Activated T-cell treated with anti-CD3 and anti-CD28 coated beads for 24 hours (primary cell): ENCODE measurements around the gene MAML2.

ENCODE experiments used
- DNase-seq: peaks from one replicate; pipeline ENCODE4 v3.0.0-alpha.2; 2020; ENCODE audit warnings: low read depth

The MAML2 gene

DNA sequence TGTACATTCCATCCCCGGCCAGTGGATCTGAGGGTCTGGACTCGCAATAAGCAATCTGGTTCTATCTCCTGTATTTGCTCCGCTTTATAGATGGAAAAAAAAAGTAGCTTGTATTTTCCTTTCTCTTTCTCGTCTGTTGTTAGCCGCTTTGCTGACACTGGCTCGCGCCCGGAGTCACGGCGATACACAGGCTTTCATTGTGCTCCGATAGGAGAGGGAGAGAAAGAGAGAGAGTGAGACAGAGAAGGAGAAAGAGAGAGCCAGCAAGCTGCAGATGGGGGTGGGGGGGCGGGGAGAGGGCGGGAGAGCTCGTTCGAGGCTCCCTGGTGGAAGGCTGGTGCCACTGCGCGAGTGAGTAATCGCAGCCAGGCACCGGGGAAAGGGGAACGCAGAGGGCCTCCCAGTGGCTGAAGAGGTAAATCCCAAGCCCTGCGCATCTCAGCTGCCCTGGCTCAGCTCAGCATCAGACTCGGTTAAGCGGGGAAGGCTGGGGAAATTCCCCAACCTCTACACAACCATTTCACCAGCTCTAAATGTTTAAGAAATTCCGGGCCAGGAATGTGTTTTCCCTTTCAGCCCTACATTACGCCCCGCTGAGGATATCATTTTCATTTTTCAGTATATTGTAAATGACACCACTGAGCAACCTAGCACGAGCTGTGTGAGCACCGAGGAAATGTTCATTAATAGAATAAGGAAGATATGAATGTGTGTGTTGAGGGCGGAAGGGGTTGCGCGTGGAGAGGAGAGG lies at the start of gene MAML2:
Gene MAML2, minus strand, starts transcription at position 235 of the 751 bp plus-strand sequence. CDS start 1,300 bp downstream, outside the sequence.
- DNase-seq, result peak; percentile 88

DNA sequence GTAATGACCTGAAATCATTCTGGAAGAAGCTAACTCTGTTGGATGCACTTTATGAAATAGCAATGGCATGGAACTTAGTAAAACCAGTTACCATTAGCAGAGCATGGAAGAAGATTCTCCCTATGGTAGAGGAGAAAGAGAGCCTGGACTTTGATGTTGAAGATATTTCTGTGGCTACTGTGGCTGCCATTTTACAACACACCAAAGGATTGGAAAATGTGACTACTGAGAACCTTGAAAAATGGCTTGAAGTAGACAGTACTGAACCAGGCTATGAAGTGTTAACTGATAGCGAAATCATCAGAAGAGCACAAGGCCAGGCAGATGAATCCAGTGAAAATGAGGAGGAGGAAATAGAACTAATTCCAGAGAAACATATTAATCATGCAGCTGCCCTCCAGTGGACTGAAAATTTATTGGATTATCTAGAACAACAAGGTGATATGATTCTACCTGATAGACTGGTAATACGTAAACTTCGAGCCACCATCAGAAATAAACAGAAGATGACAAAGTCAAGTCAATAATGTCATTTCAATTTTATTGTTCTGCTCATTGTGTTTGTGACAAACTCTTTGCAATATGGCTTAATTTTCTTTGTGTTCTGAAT lies 48.8 kb upstream of the MAML2 start:
- no peak for DNase-seq

DNA sequence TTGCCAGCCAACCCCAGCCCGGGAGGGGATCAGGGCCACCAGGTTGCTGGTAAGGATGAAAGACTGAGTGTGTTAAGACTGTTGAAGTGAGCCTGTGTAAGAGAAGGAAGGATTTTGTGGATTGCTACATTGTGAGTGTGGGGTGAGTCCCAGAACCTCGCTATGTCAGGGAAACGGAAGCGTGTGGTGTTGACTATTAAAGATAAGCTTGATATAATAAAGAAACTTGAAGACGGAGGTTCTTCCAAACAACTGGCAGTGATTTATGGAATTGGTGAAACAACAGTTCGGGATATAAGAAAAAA lies 47.4 kb upstream of the MAML2 start:
- no peak for DNase-seq

DNA sequence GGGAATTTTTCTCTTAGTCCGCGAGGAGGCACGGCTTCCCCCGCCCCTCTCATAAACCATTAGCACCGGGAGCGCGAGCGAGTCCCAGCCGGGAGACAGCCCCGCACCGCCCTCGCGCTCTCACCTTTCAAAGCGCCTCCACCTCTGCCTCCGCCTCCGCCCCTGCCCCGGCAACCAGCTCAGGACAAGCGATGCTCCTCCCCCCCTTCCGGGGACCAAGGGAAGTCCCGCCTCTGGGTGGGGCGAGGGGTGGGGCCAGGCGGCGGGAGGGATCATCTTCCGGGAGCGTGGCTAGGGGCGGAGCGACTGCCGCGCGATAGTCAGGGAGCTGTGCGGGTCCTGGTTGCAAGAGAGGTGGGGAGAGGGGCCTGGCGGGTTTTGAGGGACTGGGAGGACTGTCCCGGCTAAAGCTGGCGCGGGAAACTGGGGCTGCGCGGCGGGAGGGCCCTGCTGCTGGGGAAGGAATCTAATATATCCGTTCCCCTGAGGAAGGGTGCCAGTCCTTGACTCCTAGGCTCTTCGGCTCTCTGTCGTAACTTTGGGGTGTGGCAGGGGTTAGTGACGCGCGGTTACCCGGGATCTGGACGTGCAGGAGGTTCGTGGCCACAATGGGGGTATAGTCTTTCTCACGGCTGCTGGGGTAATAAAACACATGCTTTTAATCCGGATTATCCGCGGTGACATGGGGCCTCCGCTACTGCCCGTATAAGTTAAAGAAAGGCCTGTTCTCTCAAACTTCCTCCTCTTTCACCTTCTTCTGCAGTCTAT lies 46.9 kb upstream of the MAML2 start, which contains the start of the genes CCDC82 and JRKL:
Gene CCDC82, minus strand, starts transcription at position 193 of the 768 bp plus-strand sequence. CDS start 5,165 bp downstream, outside the sequence.
Gene JRKL, plus strand, starts transcription at position 294 of the 768 bp plus-strand sequence. CDS start 637 bp downstream, outside the sequence.
- peak; percentile 97 for DNase-seq

DNA sequence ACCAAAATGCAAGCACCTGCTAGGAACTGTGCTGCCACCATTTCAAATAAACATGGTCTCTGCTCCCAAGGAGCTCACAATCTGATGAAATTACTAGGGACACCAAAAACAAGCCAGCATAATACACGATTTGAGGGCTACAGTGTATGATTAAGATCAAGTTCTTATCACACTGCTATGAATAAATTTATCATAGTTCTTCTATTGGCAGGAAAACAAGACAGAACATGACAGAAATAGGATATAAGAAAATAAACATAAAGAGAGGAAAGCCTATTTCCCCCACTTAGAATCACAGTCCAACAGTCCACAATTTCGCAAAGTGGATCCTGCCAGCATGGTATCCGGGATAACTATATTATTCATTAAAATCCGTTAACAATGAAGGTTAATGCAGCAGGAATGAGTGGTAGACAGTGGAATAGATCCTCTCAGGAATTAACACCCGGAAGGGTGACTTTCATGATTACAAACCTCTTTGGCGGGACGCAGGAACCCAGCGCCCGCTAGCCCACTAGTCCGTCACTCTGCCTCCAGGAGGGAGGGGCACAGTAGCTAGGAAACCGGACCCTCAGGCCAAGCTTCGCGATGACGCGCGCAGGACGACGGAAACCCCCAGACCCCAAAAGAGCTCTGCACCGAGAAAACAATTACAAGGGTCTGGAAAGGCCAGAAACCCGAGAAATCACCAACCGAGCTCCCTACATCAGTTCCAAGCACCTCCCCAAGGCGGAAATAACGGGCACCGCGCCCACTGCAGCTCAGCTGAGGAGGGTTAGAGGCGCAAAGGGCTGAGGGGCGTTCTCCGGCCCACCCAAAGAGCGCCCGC lies 46.1 kb upstream of the MAML2 start:
- DNase-seq, result no peak

DNA sequence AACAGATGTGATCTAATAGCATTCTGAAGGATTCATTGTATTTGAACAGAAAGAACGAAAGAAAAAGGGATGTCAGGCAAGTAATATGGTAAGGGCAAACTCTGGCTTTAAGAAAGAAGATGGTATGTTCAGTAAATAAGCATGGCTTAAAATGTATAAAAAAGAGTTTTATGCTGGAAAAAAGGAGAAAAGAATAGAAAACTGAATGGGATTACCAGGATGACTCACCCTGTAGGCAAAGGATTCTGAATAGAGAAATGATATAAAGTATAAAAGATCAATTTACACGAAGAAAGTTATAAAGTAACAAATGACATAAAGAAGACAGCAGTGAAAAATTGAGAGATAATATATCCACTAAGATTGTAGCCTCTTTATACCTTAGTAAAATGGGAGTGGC lies 42.2 kb upstream of the MAML2 start:
- no peak for DNase-seq

DNA sequence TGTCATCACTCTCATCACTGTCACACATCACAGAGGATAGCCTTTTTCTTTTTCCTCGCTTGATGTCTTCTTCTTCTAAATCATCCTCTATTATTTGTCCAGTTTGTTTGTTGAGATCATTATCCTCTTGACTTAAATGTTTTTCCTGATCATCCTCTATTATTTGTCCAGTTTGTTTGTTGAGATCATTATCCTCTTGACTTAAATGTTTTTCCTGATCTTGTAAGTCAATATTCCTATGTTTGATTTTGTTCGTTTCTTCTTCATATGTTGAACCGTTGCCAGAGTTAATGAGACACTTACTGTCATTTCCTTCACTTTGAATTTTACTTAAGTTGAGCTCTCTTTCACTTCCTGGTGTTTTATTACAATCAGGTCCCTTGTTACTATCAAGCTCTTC lies 41.2 kb upstream of the MAML2 start:
- DNase-seq, result no peak

DNA sequence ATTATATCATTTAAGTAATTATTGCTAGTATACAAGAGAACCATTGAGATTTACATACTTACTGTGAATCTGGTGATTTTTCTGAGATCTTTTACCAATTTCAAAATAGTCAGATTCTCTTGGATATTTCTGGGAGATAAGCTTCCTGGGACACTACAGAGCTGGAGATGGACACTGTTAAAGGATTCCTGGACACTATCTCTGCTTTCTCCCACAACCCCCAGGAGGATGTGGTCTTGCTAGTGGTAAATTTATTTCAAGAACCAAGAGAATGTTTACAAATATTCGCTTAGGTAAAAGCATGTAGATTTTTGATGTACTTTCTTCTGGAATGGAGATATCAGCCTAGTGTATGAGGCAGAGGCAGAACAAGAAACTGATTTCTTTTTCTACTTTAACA lies 33.8 kb upstream of the MAML2 start:
- no peak for DNase-seq

DNA sequence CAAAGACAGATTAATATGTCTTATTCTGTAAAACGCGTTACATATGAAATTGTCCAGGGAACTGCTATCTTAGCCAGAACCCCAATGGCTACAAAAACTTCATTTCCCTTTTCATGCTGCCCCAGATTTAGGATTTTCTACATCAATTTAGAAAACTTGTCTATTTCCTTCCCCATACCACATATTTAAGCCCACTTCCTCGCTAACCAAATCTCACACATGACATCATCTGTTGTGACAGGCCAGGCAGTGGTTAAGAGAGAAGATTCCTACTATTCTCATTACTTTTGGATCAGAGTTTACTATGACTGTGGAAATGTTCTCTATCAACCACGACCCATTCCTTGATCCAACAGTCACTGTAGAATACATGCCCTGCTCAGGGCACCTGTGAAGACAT lies 30.8 kb upstream of the MAML2 start:
- DNase-seq, result no peak

DNA sequence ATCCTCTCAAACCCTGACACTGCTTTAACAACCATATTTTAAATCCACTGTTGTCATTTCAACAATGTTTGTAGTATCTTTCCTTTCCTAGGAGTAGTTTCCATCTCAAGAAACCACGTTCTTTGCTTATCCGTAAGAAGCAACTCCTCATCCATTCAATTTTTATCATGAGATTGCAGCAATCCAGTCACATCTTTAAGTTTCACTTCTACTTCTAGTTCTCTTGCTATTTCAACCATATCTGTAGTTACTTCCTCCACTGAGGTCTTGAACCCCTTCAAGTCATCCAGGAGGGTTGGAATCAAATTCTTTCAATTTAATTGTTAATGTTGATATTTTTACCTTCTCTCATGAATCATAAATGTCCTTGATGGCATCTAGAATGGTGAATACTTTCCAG lies 24.3 kb upstream of the MAML2 start:
- DNase-seq, result no peak

DNA sequence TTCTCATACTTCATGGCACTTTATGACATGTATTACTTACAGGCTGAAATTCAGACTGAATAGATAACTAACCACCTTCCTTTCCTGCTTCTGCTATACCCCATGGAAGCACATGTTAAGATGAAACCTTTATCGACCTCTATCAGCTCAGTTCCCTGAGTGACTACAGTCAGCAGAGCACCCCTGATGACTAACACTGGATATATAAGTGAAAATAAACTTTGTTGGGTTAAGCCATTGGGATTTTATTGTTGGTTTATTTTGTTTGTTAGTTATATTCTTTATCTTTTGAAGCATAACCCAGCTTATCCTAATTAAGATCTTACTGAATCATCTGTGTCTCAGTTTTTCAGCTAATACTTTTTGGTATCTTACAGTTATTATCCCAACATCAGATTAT lies 23.0 kb upstream of the MAML2 start:
- DNase-seq, result no peak

DNA sequence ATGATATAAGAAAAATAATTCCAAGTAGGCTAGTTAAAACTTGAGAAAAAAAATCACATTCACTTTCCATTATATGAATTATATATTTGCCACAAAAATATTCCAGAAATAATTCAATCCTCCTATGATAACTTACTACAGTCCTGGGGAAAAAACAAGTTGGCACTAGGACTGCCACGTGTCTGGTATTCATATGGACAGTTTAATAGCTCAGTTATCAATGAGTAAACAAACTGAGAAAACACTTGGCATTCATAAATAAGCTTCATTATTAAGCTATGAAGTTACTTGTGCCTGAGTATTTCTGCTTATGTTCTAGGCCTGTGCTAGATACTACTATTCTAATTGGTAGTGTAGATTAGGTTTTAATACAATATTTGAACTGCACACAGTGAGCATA lies 22.5 kb upstream of the MAML2 start:
- no peak for DNase-seq

DNA sequence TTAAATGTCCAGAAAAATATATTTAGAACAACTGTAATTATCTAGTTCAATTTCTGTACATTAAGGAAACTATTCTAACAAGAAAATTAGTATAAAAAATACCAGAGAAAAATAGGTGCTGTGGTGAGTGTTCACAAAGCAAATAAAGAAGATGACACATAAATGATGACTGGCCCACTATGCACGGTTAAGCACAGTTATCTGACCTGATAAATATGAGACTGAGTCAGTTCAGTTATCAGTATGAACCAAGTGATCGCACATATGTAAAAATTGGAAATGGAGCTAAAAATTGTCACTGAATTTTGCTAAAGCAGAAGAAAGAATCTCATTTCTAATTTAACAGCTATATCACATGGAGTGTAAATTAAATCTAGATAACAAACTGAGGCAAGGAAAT lies 18.8 kb upstream of the MAML2 start:
- DNase-seq, result no peak

DNA sequence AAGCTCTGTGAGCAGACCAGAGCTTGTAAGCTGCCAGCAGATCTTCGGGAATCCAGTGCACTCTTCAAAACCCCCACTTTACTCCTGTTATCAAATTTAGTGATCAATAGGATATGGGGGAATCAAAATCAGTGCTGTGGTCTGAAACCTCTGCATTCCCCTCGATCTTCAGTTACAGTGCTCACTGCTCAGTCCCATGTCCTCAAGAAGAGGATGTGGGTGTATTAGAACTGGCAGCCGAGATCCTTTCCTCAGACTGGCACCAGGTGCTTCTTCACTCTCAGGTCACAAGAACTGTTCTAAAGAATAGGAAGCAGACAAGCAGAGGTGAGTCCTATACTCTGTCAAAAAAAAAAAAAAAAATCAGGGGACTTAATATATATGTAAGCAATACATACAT lies 15.3 kb upstream of the MAML2 start:
- DNase-seq, result no peak

DNA sequence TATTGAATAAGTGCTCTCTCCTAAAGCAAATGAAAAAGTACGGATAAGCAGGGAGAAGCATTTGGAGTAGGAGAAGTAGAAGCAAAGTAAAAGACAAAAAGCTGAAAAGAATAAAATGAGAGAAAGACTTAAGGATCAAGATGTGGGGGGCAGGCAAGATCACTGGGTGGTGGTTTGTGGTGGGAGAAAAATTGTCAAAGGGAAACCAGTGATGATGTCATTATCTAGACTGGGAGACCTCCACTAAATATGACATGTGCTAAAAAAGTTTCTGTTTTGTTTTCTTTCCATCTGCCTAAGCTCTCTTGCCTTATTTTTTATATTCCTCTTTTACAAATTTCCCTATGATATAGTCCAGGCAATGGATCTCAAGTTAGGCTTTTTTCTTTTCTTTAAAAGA lies 14.8 kb upstream of the MAML2 start:
- DNase-seq, result no peak

DNA sequence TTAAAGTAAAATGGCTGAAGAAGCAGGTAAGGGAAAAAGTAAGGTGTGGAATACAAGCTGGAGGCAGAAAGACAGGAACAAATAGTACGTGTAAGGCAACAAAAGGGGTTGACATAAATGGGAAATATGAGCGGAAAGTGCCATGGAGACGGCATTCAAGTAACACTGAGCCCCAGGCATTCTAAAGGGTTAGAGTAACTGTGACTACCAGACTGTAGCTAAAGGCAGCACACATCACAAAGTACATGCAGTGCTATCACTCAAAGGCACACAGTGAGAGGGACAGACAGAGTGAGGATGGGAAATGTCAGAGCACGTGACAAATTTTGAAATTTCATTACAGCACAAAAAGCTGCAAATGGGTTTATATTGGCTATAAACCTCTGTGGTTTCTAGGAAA lies 13.9 kb upstream of the MAML2 start:
- no peak for DNase-seq

DNA sequence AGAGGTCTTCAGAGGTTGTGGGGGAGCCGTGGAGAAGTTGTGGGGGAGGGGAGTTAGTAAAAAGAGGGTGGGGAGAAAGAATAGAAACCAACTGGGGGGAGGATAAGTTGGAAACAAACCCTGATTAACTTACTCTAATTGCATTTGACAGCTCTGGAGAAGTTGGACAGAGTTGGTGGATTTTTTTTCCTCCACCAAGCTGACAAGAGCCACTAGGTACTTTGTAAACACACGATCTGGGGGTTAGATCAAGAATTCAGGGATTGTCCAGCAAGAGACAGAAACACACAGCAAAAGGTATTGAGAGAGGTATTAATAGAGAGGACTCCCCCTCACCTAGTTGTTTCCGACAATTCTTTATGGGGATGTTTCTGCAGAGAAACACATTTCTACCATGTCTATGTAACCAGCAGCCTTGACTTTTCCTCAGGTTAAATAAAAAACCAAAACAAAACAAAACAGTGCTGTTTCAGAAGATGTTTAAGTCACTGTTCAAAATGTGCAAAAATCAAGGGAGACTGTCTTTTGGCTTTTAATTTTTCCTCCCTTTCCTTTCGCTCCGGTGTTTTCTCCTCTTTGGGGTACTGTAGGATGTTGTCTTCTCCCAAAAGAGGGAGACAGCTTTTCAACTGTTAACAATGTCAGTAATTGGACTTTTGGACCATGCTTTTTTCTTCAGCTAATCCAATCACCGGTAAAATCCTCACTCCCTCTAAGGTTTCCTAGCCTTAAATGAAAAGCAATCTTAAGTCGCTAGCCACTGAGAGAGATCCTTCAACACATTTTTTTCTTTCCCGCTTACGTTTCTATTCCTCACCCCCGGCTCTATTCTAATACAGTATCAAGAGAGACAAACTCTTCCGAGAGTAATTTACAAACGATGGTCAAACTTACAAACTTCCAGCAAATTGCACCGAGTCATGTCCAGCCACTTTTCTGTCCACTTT lies 708 bp downstream of the MAML2 start:
- DNase-seq, result no peak

DNA sequence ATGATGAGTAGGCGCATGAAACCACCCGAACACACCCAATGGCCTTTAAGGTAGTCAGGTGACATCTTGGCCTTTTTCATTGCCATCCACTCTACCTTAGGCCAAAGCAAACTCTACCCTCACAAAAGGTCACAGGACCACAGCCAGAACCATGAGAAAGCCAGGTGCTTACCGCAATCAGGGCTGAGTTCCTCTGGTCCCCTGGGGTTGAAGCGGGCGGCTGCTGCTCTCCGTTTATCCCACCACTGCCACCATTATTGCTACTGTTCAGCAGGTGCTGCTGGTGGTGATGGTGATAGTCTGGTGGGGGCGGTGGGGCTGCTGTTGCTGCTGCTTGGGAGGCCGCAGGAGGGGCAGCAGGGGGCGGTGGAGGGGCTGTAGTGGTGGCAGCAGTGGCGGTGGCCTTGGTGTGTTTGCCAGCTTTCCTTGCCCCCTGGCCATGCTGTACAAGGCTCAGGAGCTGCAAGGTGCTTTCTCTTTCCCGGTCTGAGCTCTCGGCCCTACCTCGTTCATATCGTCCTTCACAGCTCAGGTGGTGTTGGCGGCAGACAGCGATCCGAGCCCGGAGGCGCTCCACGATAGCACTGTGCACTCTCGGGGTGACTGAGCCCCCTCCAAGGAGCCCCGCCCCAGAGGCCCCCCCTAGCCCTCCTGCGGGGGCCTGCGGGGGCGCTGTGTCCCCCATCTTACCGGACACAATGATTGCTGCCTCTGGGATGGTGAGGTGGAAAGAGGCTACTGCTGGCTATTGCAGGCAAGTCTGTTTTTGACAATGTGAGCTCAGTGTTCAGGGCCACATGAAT lies 1.6 kb downstream of the MAML2 start:
- DNase-seq, result peak; percentile 51

DNA sequence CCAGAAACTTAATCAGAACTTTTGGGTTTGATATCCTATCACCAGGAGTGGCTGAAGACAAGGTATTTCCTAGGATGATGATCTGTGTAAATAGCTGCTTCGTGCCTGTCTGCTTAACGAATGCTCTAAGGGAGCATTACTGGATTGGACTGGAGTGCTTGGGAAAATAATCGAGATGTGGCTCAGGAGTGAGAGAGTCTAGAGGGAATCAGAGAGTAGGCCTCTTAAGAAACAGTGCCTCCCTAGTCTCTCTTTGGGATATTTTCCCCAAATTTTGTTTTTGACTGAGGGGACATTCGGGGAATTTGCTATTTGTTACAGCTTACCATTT lies 2.5 kb downstream of the MAML2 start:
- DNase-seq, result no peak
